GM18909 (cell line): ENCODE results near the gene TRIM67.
A peak's percentile ranks its signal among the peaks of the same experiment; 100 is the strongest.
"Not testable (repeated sequence)": the region's sequence is repeated elsewhere in the genome, so short reads cannot be mapped to it uniquely, and the experiment has no call there.

Source experiments
- ATAC-seq: cut with Tn5 transposase; IDR thresholded peaks from one replicate; pipeline ENCODE4 v1.9.1; 2021; ENCODE audit warnings: mild to moderate bottlenecking; ENCODE audit not compliant: unreplicated experiment, poor library complexity

TRIM67 gene

GRCh38 chr1:231201375-231201978, 39.6 kb downstream of the TRIM67 start:
- ATAC-seq: no peak

- ATAC-seq: no peak
Measured at GRCh38 chr1:231201979-231202633, 40.2 kb downstream of the TRIM67 start.

- no peak for ATAC-seq
Measured at GRCh38 chr1:231203259-231204057, 41.6 kb downstream of the TRIM67 start.

- no peak for ATAC-seq
Measured at GRCh38 chr1:231206856-231207255, 45.0 kb downstream of the TRIM67 start.

GRCh38 chr1:231207437-231207836, 45.6 kb downstream of the TRIM67 start:
- no peak for ATAC-seq

- ATAC-seq: no peak
Measured at GRCh38 chr1:231208980-231209379, 47.1 kb downstream of the TRIM67 start.

GRCh38 chr1:231209531-231209930, 47.7 kb downstream of the TRIM67 start:
- ATAC-seq: no peak

- ATAC-seq: no peak
Measured at GRCh38 chr1:231210126-231210525, 48.3 kb downstream of the TRIM67 start.

- peak; percentile 86 for ATAC-seq
Measured at GRCh38 chr1:231211005-231211857, 49.4 kb downstream of the TRIM67 start.

- ATAC-seq: not testable (repeated sequence)
Measured at GRCh38 chr1:231212301-231212700, 50.4 kb downstream of the TRIM67 start.

GRCh38 chr1:231213831-231214573, 52.1 kb downstream of the TRIM67 start:
- no peak for ATAC-seq

- ATAC-seq: no peak
Measured at GRCh38 chr1:231214918-231215680, 53.2 kb downstream of the TRIM67 start.

- no peak for ATAC-seq
Measured at GRCh38 chr1:231215681-231216385, 54.0 kb downstream of the TRIM67 start.

GRCh38 chr1:231216498-231216897, 54.6 kb downstream of the TRIM67 start:
- ATAC-seq: no peak

- ATAC-seq: no peak
Measured at GRCh38 chr1:231217056-231217455, 55.2 kb downstream of the TRIM67 start.

GRCh38 chr1:231218078-231218477, 56.2 kb downstream of the TRIM67 start:
- ATAC-seq: no peak

GRCh38 chr1:231219422-231220401, 57.9 kb downstream of the TRIM67 start:
- no peak for ATAC-seq
